ENCODE data around the gene TTC34. TPM values are rescaled to one million over a fixed set of nuclear protein-coding genes. Genes with fewer than 3 reads are reported as not detected.

The TTC34 gene
- total and polyA plus RNA-seq, 10 of the 15 experiments (the other 5 are each of a cell fraction or from before 2014, with no cell fraction given): 0.03 to 0.49 (median 0.05) TPM; not detected in 2

- TF ChIP-seq LARP7 (IDR thresholded peaks at IDR 0.05) (peak; percentile 89), RAD51 (IDR thresholded peaks at IDR 0.05) (no peak), CBX5 (IDR thresholded peaks at IDR 0.05; ENCODE audit: low read depth) (no peak), SMAD5 (IDR thresholded peaks at IDR 0.05; ENCODE audit: low read depth) (0 out of 2 replicates have a peak, but pooled peaks have one; percentile 15), ZZZ3 (IDR thresholded peaks at IDR 0.05; ENCODE audit: control insufficient read depth, insufficient read length, low read depth) (no peak), BCL3 (IDR thresholded peaks at IDR 0.05; ENCODE audit: borderline replicate concordance, insufficient read depth, low read depth, low read length, poor library complexity, severe bottlenecking) (no peak), PKNOX1 (IDR thresholded peaks at IDR 0.05) (no peak), MTA2 (IDR thresholded peaks at IDR 0.05; ENCODE audit: low read depth) (no peak), CHD4 (IDR thresholded peaks at IDR 0.05) (no peak), RFX5 (IDR thresholded peaks at IDR 0.05; ENCODE audit: low read depth, low read length) (no peak), FOXM1 (IDR thresholded peaks at IDR 0.05; ENCODE audit: low read depth, low read length) (no peak), PAX5 (IDR thresholded peaks at IDR 0.05; ENCODE audit: borderline replicate concordance, low read depth, low read length) (no peak; the same call in 1 of the 2 replicates), HDGF (IDR thresholded peaks at IDR 0.05) (no peak), ZNF217 (IDR thresholded peaks at IDR 0.05) (peak; percentile 62; the same call in 1 of the 2 replicates), ZSCAN29 (IDR thresholded peaks at IDR 0.05) (no peak), NFYB (IDR thresholded peaks at IDR 0.05; ENCODE audit: insufficient read depth, low read depth, low read length) (no peak)
- TF ChIP-seq, protein P1, sequence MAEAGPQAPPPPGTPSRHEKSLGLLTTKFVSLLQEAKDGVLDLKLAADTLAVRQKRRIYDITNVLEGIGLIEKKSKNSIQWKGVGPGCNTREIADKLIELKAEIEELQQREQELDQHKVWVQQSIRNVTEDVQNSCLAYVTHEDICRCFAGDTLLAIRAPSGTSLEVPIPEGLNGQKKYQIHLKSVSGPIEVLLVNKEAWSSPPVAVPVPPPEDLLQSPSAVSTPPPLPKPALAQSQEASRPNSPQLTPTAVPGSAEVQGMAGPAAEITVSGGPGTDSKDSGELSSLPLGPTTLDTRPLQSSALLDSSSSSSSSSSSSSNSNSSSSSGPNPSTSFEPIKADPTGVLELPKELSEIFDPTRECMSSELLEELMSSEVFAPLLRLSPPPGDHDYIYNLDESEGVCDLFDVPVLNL (IDR thresholded peaks at IDR 0.05; ENCODE audit: low read depth, low read length): no peak
- TF ChIP-seq, protein P2, sequence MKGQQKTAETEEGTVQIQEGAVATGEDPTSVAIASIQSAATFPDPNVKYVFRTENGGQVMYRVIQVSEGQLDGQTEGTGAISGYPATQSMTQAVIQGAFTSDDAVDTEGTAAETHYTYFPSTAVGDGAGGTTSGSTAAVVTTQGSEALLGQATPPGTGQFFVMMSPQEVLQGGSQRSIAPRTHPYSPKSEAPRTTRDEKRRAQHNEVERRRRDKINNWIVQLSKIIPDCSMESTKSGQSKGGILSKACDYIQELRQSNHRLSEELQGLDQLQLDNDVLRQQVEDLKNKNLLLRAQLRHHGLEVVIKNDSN (IDR thresholded peaks at IDR 0.05; ENCODE audit: borderline replicate concordance, extremely low read length, insufficient read depth, low read depth, low read length): no peak
- TF ChIP-seq, protein P3, sequence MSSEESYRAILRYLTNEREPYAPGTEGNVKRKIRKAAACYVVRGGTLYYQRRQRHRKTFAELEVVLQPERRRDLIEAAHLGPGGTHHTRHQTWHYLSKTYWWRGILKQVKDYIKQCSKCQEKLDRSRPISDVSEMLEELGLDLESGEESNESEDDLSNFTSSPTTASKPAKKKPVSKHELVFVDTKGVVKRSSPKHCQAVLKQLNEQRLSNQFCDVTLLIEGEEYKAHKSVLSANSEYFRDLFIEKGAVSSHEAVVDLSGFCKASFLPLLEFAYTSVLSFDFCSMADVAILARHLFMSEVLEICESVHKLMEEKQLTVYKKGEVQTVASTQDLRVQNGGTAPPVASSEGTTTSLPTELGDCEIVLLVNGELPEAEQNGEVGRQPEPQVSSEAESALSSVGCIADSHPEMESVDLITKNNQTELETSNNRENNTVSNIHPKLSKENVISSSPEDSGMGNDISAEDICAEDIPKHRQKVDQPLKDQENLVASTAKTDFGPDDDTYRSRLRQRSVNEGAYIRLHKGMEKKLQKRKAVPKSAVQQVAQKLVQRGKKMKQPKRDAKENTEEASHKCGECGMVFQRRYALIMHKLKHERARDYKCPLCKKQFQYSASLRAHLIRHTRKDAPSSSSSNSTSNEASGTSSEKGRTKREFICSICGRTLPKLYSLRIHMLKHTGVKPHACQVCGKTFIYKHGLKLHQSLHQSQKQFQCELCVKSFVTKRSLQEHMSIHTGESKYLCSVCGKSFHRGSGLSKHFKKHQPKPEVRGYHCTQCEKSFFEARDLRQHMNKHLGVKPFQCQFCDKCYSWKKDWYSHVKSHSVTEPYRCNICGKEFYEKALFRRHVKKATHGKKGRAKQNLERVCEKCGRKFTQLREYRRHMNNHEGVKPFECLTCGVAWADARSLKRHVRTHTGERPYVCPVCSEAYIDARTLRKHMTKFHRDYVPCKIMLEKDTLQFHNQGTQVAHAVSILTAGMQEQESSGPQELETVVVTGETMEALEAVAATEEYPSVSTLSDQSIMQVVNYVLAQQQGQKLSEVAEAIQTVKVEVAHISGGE (CRISPR knock-in tag; IDR thresholded peaks at IDR 0.05): no peak
- TF ChIP-seq, protein P4, sequence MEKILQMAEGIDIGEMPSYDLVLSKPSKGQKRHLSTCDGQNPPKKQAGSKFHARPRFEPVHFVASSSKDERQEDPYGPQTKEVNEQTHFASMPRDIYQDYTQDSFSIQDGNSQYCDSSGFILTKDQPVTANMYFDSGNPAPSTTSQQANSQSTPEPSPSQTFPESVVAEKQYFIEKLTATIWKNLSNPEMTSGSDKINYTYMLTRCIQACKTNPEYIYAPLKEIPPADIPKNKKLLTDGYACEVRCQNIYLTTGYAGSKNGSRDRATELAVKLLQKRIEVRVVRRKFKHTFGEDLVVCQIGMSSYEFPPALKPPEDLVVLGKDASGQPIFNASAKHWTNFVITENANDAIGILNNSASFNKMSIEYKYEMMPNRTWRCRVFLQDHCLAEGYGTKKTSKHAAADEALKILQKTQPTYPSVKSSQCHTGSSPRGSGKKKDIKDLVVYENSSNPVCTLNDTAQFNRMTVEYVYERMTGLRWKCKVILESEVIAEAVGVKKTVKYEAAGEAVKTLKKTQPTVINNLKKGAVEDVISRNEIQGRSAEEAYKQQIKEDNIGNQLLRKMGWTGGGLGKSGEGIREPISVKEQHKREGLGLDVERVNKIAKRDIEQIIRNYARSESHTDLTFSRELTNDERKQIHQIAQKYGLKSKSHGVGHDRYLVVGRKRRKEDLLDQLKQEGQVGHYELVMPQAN (conservative IDR thresholded peaks at IDR 0.05): peak; percentile 52
Measured at GRCh38 chr1:2642560-2643413, 158.7 kb downstream of the TTC34 start (continued).

All from GM12878 (cell line).